ENCODE data around the gene F2RL2. TPM values are rescaled to one million over a fixed set of nuclear protein-coding genes. Genes with fewer than 3 reads are reported as not detected.

The F2RL2 gene
- total RNA-seq, 1 experiment from 2014 or later: 0.11 TPM

DNA sequence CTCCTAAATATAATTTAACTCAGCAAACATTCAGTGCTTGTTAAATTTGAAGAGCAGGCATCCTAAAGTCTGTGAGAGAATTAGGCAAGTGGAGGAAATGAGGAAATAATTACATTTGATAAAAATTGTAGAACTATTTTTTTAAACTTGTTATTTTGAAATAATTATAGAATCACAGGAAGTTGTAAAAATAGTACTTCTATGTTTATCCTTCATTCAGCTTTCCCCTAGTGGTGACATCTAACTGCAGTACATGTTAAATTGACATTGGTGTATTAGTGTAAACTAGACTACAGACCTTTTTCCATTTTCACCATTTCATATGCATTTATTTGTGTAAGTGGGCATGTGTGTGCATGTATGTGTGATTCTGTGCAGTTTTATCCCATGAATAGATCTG lies 51.6 kb downstream of the F2RL2 start:
- H3K4me3 ChIP-seq (ENCODE audit: low read length): no peak overlapping the region
- no peaks in the 10 kb centered on the region for H3K4me1 ChIP-seq (ENCODE audit: insufficient read depth, low read length)
- CTCF ChIA-PET: no interaction called here
- POLR2A ChIA-PET (ENCODE audit: unreplicated experiment): interaction anchor here (0.6 kb wide), 1 partner anchor 248 kb away, joined by 5 read pairs; no protein-coding TSS in a partner anchor
- no peaks in the 10 kb centered on the region for H3K9me3 ChIP-seq (ENCODE audit: low read length)
- H4K20me1 ChIP-seq (ENCODE audit: low read length): no peaks in the 10 kb centered on the region
- H3K9me2 ChIP-seq (replicated peaks; ENCODE audit: low read length): no peaks in the 10 kb centered on the region
- H2AFZ ChIP-seq (ENCODE audit: low read length): no peak overlapping the region
- no peaks in the 10 kb centered on the region for H3F3A ChIP-seq (ENCODE audit: low read length, unreplicated experiment)
- H3K79me2 ChIP-seq (ENCODE audit: low read length): no peaks in the 10 kb centered on the region
- ATAC-seq (no peak), DNase-seq (no peak)
- no peak overlapping the region for H3K27ac ChIP-seq (ENCODE audit: low read length)
- TF ChIP-seq EZH2 (IDR thresholded peaks at IDR 0.05; ENCODE audit: low read length, unreplicated experiment): no peak
- TF ChIP-seq EZH2phosphoT487 (IDR thresholded peaks at IDR 0.05; ENCODE audit: borderline replicate concordance, low read length): no peak
- TF ChIP-seq, protein P1, sequence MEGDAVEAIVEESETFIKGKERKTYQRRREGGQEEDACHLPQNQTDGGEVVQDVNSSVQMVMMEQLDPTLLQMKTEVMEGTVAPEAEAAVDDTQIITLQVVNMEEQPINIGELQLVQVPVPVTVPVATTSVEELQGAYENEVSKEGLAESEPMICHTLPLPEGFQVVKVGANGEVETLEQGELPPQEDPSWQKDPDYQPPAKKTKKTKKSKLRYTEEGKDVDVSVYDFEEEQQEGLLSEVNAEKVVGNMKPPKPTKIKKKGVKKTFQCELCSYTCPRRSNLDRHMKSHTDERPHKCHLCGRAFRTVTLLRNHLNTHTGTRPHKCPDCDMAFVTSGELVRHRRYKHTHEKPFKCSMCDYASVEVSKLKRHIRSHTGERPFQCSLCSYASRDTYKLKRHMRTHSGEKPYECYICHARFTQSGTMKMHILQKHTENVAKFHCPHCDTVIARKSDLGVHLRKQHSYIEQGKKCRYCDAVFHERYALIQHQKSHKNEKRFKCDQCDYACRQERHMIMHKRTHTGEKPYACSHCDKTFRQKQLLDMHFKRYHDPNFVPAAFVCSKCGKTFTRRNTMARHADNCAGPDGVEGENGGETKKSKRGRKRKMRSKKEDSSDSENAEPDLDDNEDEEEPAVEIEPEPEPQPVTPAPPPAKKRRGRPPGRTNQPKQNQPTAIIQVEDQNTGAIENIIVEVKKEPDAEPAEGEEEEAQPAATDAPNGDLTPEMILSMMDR (conservative IDR thresholded peaks at IDR 0.05; ENCODE audit: low read depth, low read length): peak; percentile 28; the same call in 1 of the 2 replicates
- no peak overlapping the region for H3K4me2 ChIP-seq (ENCODE audit: low read length)
- no peak overlapping the region for H3K9ac ChIP-seq (ENCODE audit: low read length)
- no TSS peak for BruUV-seq (replicated peaks)
- H3K36me3 ChIP-seq (ENCODE audit: low read depth, low read length): no peaks in the 10 kb centered on the region
- intact Hi-C loops (cut with micrococcal nuclease): no loop called here
- H3K27me3 ChIP-seq (ENCODE audit: low read length): peaks cover 28% of the 10 kb centered on the region

DNA sequence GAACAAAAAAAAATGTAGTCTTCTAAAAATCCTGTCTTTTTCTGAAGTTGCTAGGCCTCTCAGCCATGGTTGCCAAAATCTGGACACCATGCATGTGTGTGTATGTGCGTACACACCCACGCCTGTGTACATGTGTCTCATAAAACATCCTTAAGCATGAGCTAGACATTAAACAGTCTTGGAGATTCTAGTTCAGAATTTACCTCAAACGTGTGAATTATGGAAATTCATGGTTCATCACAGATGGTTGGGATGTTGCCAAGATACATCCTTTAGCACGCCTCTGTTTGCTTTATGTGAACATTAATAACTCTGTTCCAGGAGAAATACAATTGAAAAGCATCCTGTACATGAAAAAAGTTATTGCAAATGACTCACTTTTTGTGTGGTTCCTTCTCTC lies 53.0 kb downstream of the F2RL2 start:
- H2AFZ ChIP-seq (ENCODE audit: low read length): no peak overlapping the region
- no peaks in the 10 kb centered on the region for H4K20me1 ChIP-seq (ENCODE audit: low read length)
- ATAC-seq (no peak), DNase-seq (no peak)
- peaks cover 42% of the 10 kb centered on the region for H3K27me3 ChIP-seq (ENCODE audit: low read length)
- TF ChIP-seq EZH2 (IDR thresholded peaks at IDR 0.05; ENCODE audit: low read length, unreplicated experiment): no peak
- TF ChIP-seq EZH2phosphoT487 (IDR thresholded peaks at IDR 0.05; ENCODE audit: borderline replicate concordance, low read length): no peak
- TF ChIP-seq, protein P1 (conservative IDR thresholded peaks at IDR 0.05; ENCODE audit: low read depth, low read length): no peak
- no peak overlapping the region for H3K27ac ChIP-seq (ENCODE audit: low read length)
- BruUV-seq (replicated peaks): no TSS peak
- no peaks in the 10 kb centered on the region for H3K4me1 ChIP-seq (ENCODE audit: insufficient read depth, low read length)
- no peak overlapping the region for H3K4me2 ChIP-seq (ENCODE audit: low read length)
- POLR2A ChIA-PET (ENCODE audit: unreplicated experiment): no interaction called here
- no peaks in the 10 kb centered on the region for H3K9me3 ChIP-seq (ENCODE audit: low read length)
- no peaks in the 10 kb centered on the region for H3K79me2 ChIP-seq (ENCODE audit: low read length)
- no peaks in the 10 kb centered on the region for H3K9me2 ChIP-seq (replicated peaks; ENCODE audit: low read length)
- no peaks in the 10 kb centered on the region for H3K36me3 ChIP-seq (ENCODE audit: low read depth, low read length)
- H3K9ac ChIP-seq (ENCODE audit: low read length): no peak overlapping the region
- no peak overlapping the region for H3K4me3 ChIP-seq (ENCODE audit: low read length)
- CTCF ChIA-PET: no interaction called here
- no peaks in the 10 kb centered on the region for H3F3A ChIP-seq (ENCODE audit: low read length, unreplicated experiment)
- intact Hi-C loops (cut with micrococcal nuclease): no loop called here

Other genes starting within 250 kb of the F2RL2 start
- not detected in 2 replicates for gene IQGAP2, start 220.1 kb downstream of the F2RL2 start, total RNA-seq (2014; rRNA removed)
- gene F2R, start 92.7 kb upstream of the F2RL2 start, total RNA-seq (2014; rRNA removed): 16.1 and 16.9 TPM in 2 replicates
- 163 and 167 TPM in 2 replicates for gene F2RL1, start 195.6 kb upstream of the F2RL2 start, total RNA-seq (2014; rRNA removed)
- gene S100Z, start 226.6 kb upstream of the F2RL2 start, total RNA-seq (2014; rRNA removed): 0.11 TPM in 1 of 2 replicates, not detected in the other